RPMI8226 (cell line): ENCODE measurements around the gene RGS19.

Experiments
- DNase-seq: peaks from one replicate; pipeline ENCODE4 v3.0.0-alpha.2; 2015

Gene RGS19

GRCh38 chr20:64062596-64063388 is 16.5 kb downstream of the RGS19 start, which contains the start of gene TCEA2:
Gene TCEA2 (plus strand): TSS chr20:64063198. CDS start chr20:64063313, 115 bp downstream.
- DNase-seq: peak; percentile 96

- no peak for DNase-seq
Observed at GRCh38 chr20:64062276-64062595, 17.1 kb downstream of the RGS19 start.

- no peak for DNase-seq
Observed at GRCh38 chr20:64058536-64058935, 20.8 kb downstream of the RGS19 start.

DNA sequence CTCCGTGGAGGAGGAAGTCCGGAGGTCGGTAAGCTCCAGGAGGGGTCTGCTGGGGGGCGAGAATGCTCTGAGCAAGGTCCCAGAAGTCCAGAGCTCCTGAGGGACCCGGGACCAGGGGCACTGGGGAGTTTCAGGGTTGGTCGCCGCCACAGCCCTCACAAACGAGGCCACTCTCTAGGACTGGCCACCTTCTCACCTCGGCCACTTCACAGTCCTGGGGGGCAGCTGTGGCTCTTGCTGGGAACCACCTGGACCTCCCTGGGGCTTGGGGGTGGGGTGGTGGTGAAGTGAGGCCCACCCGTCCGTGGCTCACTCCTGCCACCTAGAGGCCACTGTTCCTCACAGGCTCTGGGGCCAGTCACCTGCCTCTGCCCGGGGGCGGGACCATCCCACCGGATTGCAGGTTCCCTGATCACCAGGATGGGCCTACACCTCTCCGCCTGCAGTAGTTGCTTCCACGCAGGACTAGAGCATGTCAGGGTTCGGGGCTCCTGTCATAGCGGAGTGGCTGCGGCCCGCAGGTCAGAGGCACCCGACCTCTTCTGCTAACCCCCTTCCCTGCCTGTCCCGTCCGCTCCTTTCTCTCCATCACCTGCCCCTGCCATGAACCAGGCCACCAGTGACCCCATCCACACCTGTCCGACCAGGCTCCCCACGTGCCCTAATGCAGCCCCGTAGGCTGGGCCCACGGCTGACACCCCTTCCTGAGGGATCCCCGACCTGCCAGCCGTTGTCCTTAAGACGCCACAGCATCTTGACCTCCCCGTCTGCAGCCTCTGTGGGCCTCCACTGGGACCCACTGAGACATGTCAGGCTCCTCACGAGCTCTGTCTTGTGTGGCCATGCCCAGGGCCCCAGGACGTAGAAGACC is 21.5 kb downstream of the RGS19 start:
- DNase-seq: peak; percentile 78

- peak; percentile 48 for DNase-seq
Observed at GRCh38 chr20:64056889-64057627, 22.3 kb downstream of the RGS19 start.

DNA sequence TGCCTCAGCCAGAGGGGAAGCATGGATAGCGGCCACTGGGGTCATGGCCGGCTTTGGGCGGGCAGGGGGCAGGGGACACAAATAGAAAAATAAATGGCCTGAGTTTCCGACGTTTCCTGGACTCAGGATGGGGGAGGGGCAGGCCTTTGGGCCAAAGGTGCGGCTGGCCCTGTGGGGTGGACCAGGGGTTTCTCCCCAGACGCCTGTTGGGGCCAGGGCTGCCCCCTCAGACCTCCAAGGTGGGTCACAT is 22.8 kb downstream of the RGS19 start:
- no peak for DNase-seq

- peak; percentile 72 for DNase-seq
Observed at GRCh38 chr20:64055893-64056638, 23.3 kb downstream of the RGS19 start.

- DNase-seq: no peak
Observed at GRCh38 chr20:64055396-64055892, 23.9 kb downstream of the RGS19 start.

DNA sequence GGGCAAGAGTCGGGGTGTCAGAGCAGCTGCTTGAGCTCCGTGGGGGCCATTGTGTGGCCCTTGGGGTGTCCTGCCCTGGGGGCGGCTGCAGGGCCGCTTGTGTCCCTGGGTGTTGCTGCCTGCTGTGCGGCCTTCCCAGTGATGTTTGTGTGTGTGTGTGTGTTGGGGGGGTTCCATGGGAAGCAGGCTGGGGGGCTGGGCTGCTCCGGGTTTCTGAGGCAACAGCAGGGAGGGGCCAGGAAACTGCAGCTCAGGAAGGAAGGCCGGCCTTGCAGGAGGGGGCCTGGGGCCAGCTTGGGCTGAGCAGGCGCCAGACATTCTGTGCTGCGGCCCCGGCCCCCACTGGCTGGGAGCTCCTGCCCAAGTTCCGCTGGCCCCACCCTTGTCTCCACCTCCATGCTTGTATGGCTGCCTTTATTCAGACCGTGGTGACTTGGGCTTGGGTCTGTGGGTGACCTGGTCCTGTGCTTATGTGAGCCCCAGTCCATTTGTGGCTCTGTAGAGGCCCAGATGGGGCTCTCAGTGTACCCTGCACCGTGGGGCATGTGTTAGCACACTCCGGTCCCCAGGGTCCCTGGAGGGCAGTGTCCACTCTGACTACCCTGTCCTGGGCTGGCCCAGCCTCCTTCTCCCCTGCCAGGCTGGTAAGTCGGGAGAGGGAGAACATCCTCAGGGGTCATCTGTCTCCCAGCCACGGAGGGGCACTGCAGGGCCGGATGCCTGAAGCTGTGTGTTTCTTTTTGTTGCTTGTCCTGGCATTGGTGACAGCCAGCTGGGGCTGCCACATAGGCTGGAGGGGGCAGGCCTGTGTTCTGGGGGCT is 25.3 kb downstream of the RGS19 start:
- DNase-seq: peak; percentile 66

DNA sequence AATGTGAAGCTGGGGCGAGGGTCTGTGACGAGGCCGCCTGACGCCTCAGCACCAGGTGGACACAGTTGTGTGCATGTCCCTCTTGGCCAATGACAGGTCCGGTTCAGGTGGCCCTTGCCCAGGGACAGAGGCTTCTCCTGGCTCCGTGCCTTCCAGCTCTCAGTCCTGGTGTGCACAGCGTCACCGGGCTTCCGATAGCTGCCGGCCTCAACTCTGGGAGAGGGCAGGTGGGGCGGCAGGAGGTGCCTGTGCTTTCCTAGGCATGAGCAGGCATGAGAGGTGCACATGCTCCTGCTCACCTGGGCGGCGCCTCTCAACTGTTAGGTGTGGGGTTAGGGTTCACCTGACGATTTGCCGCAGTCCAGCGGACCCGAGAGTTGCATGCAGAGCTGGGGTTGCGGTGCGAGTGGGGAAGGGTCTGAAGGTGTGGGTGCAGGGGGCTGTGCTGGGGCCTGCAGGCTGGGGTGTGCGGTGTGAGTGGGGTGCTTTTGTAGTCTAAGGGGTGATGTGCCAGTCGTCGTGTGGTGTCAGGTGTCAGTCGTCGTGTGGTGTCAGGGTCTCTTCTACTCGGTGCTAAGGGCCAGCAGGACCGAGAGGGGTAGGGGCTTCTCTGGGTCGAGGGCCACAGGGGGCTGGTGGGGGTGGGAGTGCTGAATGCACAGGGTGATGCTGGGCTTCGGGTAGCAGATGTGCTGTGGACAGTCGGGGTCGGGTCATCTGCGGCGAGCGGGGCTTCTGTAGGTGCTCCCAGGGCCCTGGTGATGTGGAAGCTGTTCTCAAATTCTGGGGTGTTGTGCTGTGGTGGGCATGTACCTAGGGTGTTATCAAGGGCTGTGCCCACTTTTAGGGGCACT is 26.1 kb downstream of the RGS19 start:
- no peak for DNase-seq

- DNase-seq: no peak
Observed at GRCh38 chr20:64052326-64052722, 27.0 kb downstream of the RGS19 start.

GRCh38 chr20:64051561-64052325 is 27.6 kb downstream of the RGS19 start:
- no peak for DNase-seq

DNA sequence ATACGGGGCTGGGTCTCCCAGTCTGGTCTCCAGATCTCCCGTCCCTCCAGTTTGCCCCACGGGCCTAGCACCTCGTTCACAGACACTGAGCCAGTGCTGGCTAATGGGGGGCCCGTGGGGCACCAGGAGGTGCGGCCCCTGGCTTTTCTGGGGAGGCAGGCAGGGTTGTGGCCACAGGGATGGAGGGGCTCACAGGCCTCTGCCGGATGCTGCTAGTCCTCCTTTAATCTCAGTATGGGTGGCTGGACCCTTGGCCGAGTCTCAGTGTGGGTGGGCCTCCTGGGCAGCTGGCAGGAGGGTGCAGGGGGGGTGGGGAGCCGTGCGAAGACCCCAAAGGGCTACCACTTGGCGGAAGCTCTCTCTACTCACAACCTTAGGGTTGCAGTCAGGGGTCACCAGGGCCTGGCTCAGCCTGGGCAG is 28.3 kb downstream of the RGS19 start:
- DNase-seq: no peak

GRCh38 chr20:64050261-64051032 is 28.9 kb downstream of the RGS19 start:
- no peak for DNase-seq

GRCh38 chr20:64049878-64050260 is 29.4 kb downstream of the RGS19 start:
- DNase-seq: no peak

DNA sequence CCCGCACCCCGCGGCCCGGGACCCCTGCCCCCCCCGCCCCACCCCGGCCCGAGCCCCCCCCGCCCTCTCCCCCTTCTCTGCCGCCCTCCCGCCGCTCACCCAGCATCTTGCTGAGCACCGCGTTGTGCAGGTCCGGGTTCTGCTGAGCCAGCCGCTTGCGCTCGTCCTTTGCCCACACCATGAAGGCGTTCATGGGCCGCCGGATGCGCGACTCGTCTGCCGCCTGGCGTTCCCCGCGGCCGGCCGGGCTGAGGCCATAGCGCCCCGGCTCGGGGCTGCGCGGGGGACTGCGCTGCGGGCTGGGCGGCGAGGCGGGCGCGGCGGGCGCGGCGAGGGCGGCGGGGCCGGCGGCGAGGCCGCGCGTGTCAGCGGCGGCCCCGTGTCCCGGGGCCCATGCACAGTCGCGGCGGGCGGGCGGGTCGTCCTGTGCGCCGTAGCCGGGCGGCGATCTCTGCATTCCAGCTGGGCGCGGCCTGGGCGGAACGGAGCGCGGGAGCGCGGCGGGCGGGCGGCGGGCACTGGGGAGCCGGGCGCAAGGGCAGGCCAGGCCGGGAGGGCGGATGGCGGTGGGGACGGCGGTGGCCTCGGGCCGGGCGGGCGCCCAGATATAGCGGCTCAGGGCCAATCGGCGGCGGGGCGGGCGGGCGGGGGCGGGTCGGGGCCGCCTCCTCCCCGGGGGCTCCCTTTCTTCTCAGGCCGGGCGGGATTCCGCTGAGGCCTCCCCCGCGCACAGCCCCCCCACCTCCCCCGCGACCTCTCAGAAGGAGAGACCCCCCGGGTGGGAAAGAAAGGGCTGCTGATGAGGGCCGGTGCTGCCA is 30.0 kb downstream of the RGS19 start, which contains the start of gene SOX18:
Gene SOX18 (minus strand): TSS at position 580 of the 818 bp plus-strand sequence. CDS start 123 bp downstream, at position 457.
- DNase-seq: peak; percentile 85

DNA sequence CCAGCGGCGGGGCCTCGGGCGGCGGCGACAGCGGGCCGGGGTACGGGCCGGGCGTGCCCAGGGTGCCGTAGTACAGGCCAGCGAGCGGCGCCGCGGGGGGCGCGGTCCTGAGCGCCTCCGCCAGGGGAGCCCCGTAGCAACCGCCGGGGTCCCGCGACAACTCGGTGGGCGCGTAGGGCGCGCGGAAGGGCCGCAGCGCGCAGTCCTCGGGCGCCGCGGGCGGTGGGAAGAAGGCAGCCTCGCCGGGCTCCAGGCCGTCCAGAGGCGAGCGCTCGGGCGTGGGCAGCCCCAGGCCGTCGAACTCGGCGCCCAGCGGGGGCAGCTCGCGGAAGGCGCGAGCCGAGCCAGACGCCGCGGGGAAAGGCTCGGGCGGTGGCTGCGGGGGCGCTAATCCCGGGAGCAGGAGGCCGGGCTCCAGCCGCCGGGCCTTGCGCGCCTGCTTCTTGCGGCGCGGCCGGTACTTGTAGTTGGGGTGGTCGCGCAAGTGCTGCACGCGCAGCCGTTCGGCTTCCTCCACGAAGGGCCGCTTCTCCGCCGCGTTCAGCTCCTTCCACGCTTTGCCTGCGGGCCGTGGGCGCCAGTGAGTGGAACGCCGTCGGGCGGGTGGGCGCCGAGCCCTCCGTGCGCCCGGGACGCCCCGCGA is 30.8 kb downstream of the RGS19 start:
- no peak for DNase-seq

- DNase-seq: no peak
Observed at GRCh38 chr20:64047968-64048401, 31.3 kb downstream of the RGS19 start.
